HL-60/S4 treated with phorbol 12-myristate 13-acetate at 8.2 ng/mL for 4 days and 3 days (cell line): Measurements from ENCODE around the gene EEF1E1.
"Not testable (repeated sequence)": the region's sequence is repeated elsewhere in the genome, so short reads cannot be mapped to it uniquely, and the experiment has no call there.

Source experiments
- in situ Hi-C: fragments of 300-500 bp; cut with MboI; formaldehyde crosslinking; loops from 2 replicates; pipeline ENCODE4 v1.15.0; 2022; ENCODE audit warnings: low sequenced_read_pairs

Gene EEF1E1

DNA sequence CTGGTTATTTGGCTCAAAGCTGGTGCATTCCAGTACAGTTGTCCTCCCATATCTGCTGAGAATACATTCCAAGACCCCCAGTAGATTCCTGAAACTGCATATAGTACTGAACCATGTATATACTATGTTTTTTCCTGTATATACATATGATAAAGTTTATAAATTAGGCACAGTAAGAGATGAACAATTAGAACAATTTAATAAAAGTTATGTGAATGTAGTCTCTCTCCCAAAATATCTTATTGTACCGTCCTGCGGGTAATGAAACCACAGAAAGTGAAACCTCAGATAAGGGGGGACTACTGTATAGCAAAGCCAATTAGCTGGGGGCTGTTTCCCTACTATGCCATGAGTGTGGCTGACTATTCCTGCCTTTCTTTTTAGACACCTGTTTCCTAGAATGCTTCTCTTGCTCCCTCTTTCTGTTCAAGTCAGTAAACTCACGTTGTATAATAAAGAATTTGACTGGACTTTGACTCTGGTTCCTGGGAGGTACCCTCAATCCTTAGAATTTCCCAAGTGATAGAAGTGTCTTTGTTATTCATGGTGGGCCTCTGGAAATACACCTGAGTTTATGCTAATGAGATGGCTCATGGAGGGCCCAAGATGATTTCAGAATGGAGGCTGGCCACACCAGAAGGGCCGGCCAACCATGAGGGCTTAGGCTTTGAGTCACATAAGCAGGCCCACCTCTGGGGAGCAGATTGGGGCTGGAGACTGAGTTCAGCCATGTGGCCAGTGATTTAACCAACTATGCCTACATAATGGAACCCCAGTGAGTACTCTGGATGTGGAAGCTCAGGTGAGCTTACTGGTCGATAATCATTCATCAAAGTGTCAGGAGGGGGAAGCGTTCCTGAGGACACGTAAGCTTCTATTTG, 37.5 kb downstream of the EEF1E1 start:
- in situ Hi-C loops = no loop called here

DNA sequence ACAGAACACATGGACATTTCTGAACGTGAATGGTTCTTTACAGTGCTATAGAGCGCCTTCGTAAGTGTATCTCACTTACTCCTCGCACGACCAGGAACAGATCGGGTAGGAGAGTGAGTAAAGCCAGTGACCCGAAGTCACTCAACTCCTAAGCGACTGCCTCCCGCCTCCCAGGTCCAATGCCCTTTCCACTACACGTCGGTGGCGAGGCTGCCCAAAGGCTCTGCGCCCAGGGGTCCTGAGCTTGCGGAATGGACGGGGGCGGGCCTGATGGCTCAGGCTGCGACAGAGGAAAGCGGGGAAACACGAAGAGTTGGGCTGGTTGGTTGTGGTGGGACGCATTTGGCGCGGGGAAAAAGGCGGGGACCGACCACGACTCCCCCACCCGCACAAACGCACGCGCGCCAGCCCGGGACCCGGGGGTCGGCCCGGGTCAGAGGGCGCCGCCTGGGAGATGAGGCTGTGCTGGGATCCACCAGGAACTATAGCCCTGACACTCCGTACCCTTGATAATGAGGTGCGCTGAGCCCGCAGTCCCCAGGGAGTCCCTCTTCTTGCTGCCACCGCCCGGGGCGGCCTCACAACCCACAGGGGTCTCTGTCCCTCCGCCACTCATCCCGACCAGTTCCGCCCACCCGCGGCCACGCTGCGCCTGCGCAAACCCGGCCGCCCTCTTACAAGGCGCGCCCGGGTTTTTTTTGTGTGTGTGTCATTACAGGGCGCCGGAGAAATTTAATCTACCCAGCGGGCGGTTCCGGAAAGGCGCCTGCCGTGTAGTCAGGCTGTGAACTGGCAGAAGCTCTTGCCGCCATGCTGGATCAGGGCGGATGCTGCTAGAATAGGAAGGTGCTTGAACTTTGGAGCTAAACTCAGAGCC, 38.3 kb downstream of the EEF1E1 start, which contains the start of gene BLOC1S5:
BLOC1S5 (minus strand) TSS at position 629 of the 877 bp plus-strand sequence; CDS start at position 616, 13 bp downstream.
- in situ Hi-C loops = no loop called here

DNA sequence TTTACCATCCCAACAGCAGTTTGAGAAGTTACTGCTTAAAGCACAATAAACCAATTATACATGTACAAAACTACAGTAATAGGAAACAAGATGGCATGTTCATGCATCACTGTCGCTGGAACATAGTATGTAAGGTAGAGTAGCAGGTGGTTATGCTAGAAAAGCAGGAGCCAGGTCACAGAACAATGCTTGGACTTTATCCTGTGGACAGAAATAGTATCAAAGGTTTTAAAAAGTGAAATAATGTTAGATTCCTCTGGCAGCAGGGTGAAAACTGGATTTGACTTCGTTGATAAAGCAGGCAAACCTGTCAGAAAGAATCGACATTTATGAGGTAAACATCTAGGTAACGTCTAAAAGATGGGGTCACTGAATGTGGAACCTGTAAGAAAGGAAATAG, 40.6 kb downstream of the EEF1E1 start:
- in situ Hi-C loops = no loop called here

DNA sequence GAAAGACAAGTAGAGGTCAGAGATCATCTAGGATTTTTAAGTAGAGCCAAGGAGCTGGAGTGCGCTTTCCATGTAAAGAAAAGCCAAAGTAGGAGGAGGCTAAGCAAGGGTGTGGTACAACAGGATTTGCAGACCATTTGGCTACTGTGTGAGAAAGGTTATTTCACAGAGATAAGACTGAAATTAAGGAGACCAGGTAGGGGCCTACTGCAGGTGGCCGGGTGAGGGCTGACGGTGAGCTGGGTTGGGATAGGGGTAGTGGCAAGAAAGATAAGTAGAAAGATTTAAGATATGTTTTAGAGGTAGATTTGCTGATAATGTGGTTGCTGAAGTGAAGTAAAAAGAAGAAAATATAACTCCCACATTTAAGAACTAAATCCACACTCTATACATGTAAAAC, 42.0 kb downstream of the EEF1E1 start:
- in situ Hi-C loops = no loop called here

DNA sequence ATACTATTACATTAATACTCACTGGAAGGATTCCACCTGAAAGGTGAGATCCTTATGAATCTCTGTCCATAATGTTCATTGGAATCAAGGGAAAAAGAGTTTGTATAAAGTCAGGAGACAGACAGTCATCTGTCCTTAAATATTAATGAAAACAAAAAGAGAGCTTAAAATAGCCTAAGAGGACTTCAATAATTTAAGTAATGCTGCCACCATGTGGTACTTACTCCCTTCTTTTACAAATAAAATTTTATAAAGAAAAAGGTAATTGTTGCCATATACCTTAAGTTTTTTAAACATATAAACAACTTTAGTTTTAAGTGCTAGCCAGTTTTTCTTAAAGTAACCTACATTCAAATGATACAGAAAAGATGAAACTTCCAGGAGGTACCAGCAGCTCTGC, 43.2 kb downstream of the EEF1E1 start:
- in situ Hi-C loops = no loop called here

DNA sequence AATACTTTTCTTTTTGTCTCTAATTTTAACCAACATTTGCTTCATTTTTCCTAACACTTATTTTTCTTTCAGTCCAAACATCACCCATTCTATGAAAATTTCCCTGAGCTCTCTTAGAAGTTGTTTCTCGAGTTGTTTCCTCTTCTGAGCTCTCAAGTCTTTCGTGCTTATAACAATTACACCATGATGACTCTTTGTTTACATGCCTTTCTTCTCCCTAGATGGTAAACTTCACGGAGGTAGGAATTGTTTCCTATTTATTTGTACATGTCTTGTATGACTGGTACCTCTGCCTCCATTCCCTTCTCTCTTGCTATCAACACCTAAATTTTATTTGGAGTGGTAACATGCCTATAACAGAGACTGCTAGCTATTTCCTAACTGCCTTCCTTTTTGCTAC, 44.6 kb downstream of the EEF1E1 start:
- in situ Hi-C loops = no loop called here

DNA sequence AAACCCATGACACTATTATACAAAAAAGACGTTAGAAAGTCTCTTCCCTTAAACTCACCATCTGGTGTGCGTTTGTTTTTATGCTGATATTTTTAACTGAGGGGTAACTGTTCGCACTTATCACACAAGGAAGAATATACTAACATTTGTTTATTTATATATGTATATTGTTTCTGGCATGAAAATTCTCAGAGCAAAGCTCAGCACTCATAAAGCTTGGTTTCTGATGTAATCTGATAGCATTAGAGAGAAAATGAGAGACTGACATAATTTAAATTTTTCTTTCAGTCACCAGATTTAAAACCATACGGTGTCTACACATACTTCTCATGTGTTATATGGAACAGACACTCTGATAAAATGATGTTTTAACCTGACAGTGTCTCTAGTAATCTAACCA, 45.1 kb downstream of the EEF1E1 start:
- in situ Hi-C loops = no loop called here

DNA sequence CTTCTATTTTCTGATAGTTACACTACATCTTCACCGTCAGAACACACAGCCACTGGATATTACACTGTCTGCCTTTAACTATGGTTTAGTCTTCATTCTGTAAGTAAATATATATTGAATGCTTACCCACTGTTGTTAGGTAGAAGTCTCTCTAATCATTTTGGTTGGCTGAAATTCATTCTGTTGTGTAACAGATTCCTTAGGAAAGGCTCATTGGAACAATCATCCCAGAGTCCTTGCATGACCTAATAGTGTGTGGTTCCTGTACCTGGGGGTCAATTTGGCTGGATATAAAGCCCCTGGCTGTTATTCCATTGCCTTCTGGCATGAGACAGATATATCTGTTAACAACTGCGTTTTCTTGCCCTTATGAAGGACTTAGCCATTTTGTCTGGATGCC, 48.1 kb downstream of the EEF1E1 start:
- in situ Hi-C loops = no loop called here

DNA sequence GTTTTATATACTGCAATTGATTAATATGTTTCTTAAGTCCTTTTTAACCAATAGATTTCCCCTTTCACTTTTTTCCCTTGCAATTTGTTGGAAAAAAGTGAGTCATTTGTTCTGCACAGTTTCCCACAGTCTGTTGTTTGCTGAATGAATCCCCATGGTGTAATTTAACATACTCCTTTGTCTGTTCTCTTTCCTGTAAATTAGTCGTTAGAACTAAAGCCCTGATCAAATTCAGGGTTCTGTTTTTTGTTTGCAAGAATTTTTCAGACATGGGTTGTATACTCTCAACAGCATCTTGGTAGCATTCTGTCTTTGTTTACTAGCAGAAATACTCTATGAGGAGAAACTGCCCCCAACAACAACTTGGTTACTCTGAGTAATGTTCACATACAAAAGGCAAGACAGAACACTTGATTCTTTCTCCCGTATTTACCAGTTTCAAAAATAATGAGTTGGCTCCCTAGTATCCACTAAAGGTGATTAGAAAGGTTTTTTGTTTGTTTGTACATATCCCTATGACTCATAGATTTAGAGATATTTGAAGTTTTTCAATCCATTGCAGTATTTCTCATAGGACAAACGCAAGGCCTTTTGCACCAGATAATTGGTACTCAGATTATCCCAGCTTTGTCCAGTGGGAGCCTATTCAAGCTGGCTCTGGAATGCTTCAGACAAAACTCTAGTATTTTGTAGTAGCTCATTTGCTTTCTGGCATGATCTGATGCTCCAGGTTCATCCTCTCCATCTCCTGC, 54.6 kb downstream of the EEF1E1 start:
- in situ Hi-C loops = no loop called here

DNA sequence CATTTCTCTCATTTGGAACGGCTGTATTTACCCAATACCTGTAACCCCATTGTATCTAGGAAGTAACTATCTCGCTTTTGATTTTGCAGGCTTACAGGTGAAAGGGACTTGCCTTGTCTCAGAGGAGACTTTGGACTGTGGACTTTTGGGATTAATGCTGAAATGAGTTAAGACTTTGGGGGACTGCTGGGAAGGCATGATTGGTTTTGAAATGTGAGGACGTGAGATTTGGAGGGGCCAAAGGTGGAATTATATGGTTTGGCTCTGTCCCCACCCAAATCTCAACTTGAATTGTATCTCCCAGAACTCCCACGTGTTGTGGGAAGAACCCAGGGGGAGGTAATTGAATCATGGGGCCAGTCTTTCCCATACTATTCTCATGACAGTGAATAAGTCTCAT, 56.6 kb downstream of the EEF1E1 start:
- in situ Hi-C loops = not testable (repeated sequence)

DNA sequence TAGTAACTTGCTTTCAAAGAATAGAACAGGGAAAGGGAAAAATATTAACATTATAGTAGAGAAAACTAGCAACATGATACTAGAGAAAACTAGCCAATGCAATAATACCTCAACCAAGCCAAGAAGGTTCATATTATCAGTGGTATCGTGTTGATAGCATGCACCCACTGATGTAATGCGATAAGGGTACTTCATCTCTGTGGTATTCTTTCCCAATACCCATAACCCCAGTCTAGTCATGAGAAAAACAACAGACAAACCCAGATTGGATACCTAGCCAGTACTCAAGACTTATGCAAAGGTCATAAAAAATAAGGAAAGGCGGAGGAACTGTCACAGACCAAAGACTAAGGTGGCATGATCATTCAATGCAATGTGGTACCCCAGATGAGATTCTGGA, 59.1 kb downstream of the EEF1E1 start:
- in situ Hi-C loops = no loop called here

DNA sequence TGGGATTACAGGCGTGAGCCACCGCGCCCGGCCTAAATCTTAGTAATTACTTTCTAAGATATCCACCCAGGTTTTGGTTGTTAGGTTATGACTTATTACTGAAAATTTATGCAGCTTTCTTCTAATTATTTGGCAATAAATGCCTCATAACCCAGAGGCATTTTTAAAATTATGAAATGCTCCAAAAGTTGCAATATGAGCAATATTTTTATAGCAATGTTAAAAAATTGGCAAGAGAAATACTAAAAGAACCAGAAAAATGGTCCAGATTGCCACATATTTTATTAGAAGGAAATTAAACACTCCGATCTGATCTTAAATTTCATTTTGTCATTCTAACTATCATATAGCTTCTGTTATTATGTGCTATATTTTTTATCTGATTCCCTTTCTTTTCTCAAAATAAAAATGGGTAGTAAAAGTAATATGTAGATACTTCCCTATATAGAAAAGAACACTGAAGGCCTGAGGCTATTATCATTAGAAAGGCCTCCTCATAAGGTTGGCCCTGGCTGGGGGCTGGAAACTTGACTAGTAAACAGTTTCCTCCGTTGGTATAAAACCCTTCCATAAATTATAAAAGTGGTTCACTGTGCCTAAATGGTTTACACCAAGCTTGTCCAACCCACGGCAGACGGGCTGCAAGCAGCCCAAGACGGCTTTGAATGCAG, 60.3 kb downstream of the EEF1E1 start:
- in situ Hi-C loops = no loop called here

DNA sequence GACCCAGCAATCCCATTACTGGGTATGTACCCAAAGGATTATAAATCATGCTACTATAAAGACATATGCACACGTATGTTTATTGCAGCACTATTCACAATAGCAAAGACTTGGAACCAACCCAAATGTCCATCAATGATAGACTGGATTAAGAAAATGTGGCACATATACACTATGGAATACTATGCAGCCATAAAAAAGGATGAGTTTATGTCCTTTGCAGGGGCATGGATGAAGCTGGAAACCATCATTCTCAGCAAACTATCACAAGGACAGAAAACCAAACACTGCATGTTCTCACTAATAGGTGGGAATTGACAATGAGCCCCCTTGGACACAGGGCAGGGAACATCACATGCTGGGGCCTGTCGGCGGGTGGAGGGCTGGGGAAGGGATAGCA, 68.2 kb downstream of the EEF1E1 start:
- in situ Hi-C loops = not testable (repeated sequence)

DNA sequence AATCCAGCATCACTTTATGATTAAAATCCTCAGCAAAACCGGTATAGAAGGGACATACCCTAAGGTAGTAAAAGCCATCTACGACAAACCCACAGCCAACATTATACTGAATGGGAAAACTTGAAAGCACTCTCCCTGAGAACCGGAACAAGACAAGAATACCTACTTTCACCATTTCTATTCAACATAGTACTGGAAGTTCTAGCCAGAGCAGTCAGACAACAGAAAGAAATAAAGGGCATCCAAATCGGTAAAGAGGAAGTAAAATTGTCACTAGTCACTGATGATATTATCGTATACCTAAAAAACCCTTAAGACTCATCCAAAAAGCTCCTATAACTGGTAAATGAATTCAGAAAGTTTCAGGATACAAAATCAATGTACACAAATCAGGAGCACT, 71.4 kb downstream of the EEF1E1 start:
- in situ Hi-C loops = no loop called here
